Mucosa of rectum (tissue), 2 donors: ENCODE results near the gene WDR62.

Experiments used
- H3K27ac ChIP-seq, 2 donors: one replicate each; pipeline ENCODE4 v1.7.0; 2013; ENCODE audit warnings: inconsistent platforms in 2 of 2, low read depth in 2 of 2, low read length in 2 of 2
- H3K27me3 ChIP-seq, 2 donors: one replicate each; pipeline ENCODE4 v1.7.0; 2013; ENCODE audit warnings: low read length in 2 of 2; ENCODE audit not compliant: control insufficient read depth in 2 of 2, insufficient read depth in 2 of 2
- H3K36me3 ChIP-seq, 2 donors: one replicate each; pipeline ENCODE4 v1.7.0; 2013; ENCODE audit warnings: low read length in 2 of 2; ENCODE audit not compliant: control insufficient read depth in 2 of 2, insufficient read depth in 2 of 2
- H3K4me1 ChIP-seq, 2 donors: one replicate each; pipeline ENCODE4 v1.7.0; 2013; ENCODE audit warnings: low read length in 2 of 2, mild to moderate bottlenecking in 1 of 2; ENCODE audit not compliant: control insufficient read depth in 2 of 2, insufficient read depth in 2 of 2
- H3K4me3 ChIP-seq, 2 donors: one replicate each; pipeline ENCODE4 v1.7.0; 2013; ENCODE audit warnings: low read length in 2 of 2
- H3K9ac ChIP-seq, 2 donors: one replicate each; pipeline ENCODE4 v1.7.0; 2013; ENCODE audit warnings: low read length in 2 of 2, low read depth in 1 of 2, mild to moderate bottlenecking in 1 of 2
- H3K9me3 ChIP-seq, 2 donors: one replicate each; pipeline ENCODE4 v1.7.0; 2013; ENCODE audit warnings: low read length in 2 of 2; ENCODE audit not compliant: control insufficient read depth in 2 of 2
- donor health status: healthy.
- donor health status: Normal muscosa, but diverticular disease.

Gene WDR62

GRCh38 chr19:36079389-36079945, 24.8 kb downstream of the WDR62 start:
- no peak overlapping the region for H3K9ac ChIP-seq
- H3K36me3 ChIP-seq, result peaks cover 0 to 2% of the 10 kb centered on the region in 2 donors
- H3K27ac ChIP-seq, result no peak overlapping the region
- no peaks in the 10 kb centered on the region for H3K9me3 ChIP-seq
- H3K4me1 ChIP-seq, result no peaks in the 10 kb centered on the region
- H3K27me3 ChIP-seq, result no peaks in the 10 kb centered on the region
- no peak overlapping the region for H3K4me3 ChIP-seq

- peaks cover 0 to 2% of the 10 kb centered on the region in 2 donors for H3K36me3 ChIP-seq
- no peaks in the 10 kb centered on the region for H3K4me1 ChIP-seq
Measured at GRCh38 chr19:36081385-36081784, 26.7 kb downstream of the WDR62 start.

GRCh38 chr19:36081894-36082293, 27.2 kb downstream of the WDR62 start:
- H3K4me3 ChIP-seq, result no peak overlapping the region
- H3K9me3 ChIP-seq, result no peaks in the 10 kb centered on the region
- H3K9ac ChIP-seq, result no peak overlapping the region
- H3K27ac ChIP-seq, result no peak overlapping the region
- peaks cover 0 to 2% of the 10 kb centered on the region in 2 donors for H3K36me3 ChIP-seq
- no peaks in the 10 kb centered on the region for H3K27me3 ChIP-seq
- H3K4me1 ChIP-seq, result no peaks in the 10 kb centered on the region

More at GRCh38 chr19:36081385-36081784, 26.7 kb downstream of the WDR62 start:
- Histone ChIP-seq H3K9ac (no peak overlapping the region), H3K4me3 (no peak overlapping the region), H3K9me3 (no peaks in the 10 kb centered on the region), H3K27ac (no peak overlapping the region), H3K27me3 (no peaks in the 10 kb centered on the region)

GRCh38 chr19:36082916-36083315, 28.2 kb downstream of the WDR62 start:
- no peak overlapping the region for H3K9ac ChIP-seq
- H3K27ac ChIP-seq, result no peak overlapping the region
- no peak overlapping the region for H3K4me3 ChIP-seq
- H3K4me1 ChIP-seq, result no peaks in the 10 kb centered on the region
- H3K36me3 ChIP-seq, result peaks cover 0 to 2% of the 10 kb centered on the region in 2 donors
- H3K27me3 ChIP-seq, result no peaks in the 10 kb centered on the region
- no peaks in the 10 kb centered on the region for H3K9me3 ChIP-seq

- Histone ChIP-seq H3K36me3 (peaks cover 0 to 2% of the 10 kb centered on the region in 2 donors), H3K4me1 (no peaks in the 10 kb centered on the region), H3K4me3 (no peak overlapping the region), H3K9me3 (no peaks in the 10 kb centered on the region), H3K27me3 (no peaks in the 10 kb centered on the region), H3K27ac (no peak overlapping the region), H3K9ac (no peak overlapping the region)
Measured at GRCh38 chr19:36084231-36085009, 29.7 kb downstream of the WDR62 start.

GRCh38 chr19:36086326-36086725, 31.6 kb downstream of the WDR62 start:
- no peaks in the 10 kb centered on the region for H3K27me3 ChIP-seq

GRCh38 chr19:36089847-36090246, 35.1 kb downstream of the WDR62 start:
- Histone ChIP-seq H3K4me3 (no peak overlapping the region), H3K4me1 (no peaks in the 10 kb centered on the region), H3K36me3 (no peaks in the 10 kb centered on the region), H3K9me3 (no peaks in the 10 kb centered on the region), H3K27ac (no peak overlapping the region), H3K27me3 (no peaks in the 10 kb centered on the region), H3K9ac (no peak overlapping the region)

More at GRCh38 chr19:36086326-36086725, 31.6 kb downstream of the WDR62 start:
- no peaks in the 10 kb centered on the region for H3K9me3 ChIP-seq
- H3K4me3 ChIP-seq, result no peak overlapping the region
- H3K36me3 ChIP-seq, result peaks cover 0 to 2% of the 10 kb centered on the region in 2 donors
- H3K27ac ChIP-seq, result no peak overlapping the region
- H3K4me1 ChIP-seq, result no peaks in the 10 kb centered on the region
- no peak overlapping the region for H3K9ac ChIP-seq

- H3K36me3 ChIP-seq, result no peaks in the 10 kb centered on the region
- H3K27me3 ChIP-seq, result no peaks in the 10 kb centered on the region
- no peaks in the 10 kb centered on the region for H3K9me3 ChIP-seq
- H3K9ac ChIP-seq, result no peak overlapping the region
- H3K4me1 ChIP-seq, result no peaks in the 10 kb centered on the region
- no peak overlapping the region for H3K27ac ChIP-seq
- no peak overlapping the region for H3K4me3 ChIP-seq
Measured at GRCh38 chr19:36090910-36091695, 36.4 kb downstream of the WDR62 start.

- Histone ChIP-seq H3K36me3 (no peaks in the 10 kb centered on the region), H3K9me3 (no peaks in the 10 kb centered on the region), H3K4me1 (no peaks in the 10 kb centered on the region), H3K9ac (no peak overlapping the region), H3K27me3 (no peaks in the 10 kb centered on the region), H3K4me3 (no peak overlapping the region), H3K27ac (no peak overlapping the region)
Measured at GRCh38 chr19:36092566-36092965, 37.9 kb downstream of the WDR62 start.

- Histone ChIP-seq H3K27me3 (no peaks in the 10 kb centered on the region), H3K9ac (no peak overlapping the region), H3K36me3 (no peaks in the 10 kb centered on the region), H3K27ac (no peak overlapping the region), H3K4me3 (no peak overlapping the region), H3K9me3 (no peaks in the 10 kb centered on the region), H3K4me1 (no peaks in the 10 kb centered on the region)
Measured at GRCh38 chr19:36093146-36093662, 38.5 kb downstream of the WDR62 start.
